ENCODE data around the gene ADAM23. TPM values are rescaled to one million over a fixed set of nuclear protein-coding genes. Genes with fewer than 3 reads are reported as not detected.

ADAM23 gene
- total and polyA plus RNA-seq, 8 donors, result 0.85 to 3.9 (median 1.4) TPM; not detected in 1

DNA sequence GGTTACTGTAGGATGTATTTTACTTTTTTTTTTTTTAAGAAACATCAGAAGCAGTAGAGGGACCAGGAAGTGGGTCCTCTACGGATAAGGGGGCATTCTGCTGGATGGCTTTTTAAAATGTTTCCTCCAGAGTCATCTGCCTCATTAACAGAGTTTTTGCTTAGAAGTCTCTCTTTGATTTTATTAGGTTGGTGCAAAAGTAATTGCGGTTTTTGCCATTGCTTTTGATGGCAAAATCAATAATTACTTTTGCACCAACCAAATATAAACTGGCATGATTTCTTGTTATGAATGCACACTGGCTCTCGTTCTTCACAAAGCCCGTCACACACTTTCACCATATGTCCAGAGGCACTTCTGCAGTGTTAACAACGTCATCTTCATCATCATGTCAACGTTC, 130.5 kb downstream of the ADAM23 start:
- H3K4me1 ChIP-seq, result no peaks in the 10 kb centered on the region
- peaks cover 0 to 10% (median 2%) of the 10 kb centered on the region in 4 donors for H3K9me3 ChIP-seq
- intact Hi-C loops (cut with DNase I; ENCODE audit: low total_unique reads), result no loop called here
- TF ChIP-seq POLR2A (IDR thresholded peaks at IDR 0.05) (no peak), EP300 (IDR thresholded peaks at IDR 0.05) (no peak), POLR2AphosphoS5 (IDR thresholded peaks at IDR 0.05) (no peak)
- TF ChIP-seq, protein P1, sequence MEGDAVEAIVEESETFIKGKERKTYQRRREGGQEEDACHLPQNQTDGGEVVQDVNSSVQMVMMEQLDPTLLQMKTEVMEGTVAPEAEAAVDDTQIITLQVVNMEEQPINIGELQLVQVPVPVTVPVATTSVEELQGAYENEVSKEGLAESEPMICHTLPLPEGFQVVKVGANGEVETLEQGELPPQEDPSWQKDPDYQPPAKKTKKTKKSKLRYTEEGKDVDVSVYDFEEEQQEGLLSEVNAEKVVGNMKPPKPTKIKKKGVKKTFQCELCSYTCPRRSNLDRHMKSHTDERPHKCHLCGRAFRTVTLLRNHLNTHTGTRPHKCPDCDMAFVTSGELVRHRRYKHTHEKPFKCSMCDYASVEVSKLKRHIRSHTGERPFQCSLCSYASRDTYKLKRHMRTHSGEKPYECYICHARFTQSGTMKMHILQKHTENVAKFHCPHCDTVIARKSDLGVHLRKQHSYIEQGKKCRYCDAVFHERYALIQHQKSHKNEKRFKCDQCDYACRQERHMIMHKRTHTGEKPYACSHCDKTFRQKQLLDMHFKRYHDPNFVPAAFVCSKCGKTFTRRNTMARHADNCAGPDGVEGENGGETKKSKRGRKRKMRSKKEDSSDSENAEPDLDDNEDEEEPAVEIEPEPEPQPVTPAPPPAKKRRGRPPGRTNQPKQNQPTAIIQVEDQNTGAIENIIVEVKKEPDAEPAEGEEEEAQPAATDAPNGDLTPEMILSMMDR (IDR thresholded peaks at IDR 0.05), result no peak
- no peak for DNase-seq
- WGBS, 5 donors, result 81 to 92% (median 85%) methylated on average over 6 of the region's 6 CpGs
- H3K36me3 ChIP-seq, result no peaks in the 10 kb centered on the region
- no peak overlapping the region for H3K27ac ChIP-seq
- H3K27me3 ChIP-seq, result no peaks in the 10 kb centered on the region
- H3K4me3 ChIP-seq, result no peak overlapping the region

DNA sequence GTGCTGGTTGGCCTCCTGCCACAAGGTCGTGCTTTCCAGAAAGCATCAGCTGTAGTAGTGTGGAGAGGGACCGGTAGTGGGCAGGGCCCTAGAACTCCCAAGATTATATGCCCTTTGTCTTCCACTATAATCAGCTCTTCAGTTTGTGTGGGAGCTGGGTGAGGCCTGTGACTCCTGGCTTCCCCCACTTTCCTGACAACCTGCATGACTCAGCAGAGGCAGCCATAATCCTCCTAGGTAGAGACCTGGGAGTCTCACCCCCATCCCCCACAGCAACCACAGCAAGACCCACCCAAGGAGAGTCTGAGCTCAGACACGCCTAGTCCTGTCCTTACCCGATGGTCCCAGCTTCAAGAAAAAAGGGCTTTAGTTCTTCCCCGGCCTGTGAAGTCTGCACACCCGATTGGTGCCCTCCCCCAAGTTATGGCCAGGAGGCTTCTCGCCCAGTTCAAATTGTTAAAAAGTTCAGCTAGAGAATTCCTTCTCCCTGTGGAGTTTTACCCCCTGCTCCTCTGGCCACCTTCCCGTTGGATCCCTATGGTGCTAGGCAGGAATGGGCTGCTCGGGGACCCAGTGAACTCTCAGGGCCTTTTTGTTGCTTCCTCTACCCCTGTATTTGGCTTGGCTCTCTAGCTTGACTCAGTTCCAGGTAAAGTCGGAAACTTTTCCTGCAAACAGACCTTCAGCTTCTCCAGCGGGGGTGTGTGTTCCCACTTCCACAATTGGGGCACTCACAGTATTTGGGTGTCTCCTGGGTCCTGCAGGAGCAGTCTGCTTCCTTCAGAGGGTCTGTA, 141.2 kb downstream of the ADAM23 start:
- 60 to 71% (median 65%) methylated on average over 11 of the region's 11 CpGs for WGBS, 5 donors

DNA sequence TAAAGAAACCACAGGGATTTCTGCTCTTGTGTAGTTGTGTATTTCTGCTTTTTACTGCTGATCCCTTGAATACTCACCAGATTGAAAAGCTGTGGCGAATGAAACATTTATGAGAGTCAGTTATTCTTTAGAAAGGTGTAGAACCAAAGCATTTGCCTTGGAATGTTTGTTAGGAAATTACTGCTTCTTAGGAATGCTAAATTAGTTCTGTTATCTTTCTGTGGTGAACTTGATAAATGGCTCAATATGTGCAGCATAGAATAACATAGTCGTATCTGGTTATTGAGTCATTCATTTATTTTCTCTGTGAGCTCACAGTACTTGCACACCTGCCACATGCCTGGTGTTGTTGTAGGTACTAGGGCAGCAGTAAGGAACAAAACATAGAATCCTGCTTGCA, 142.0 kb downstream of the ADAM23 start:
- H3K27ac ChIP-seq, result no peak overlapping the region
- H3K36me3 ChIP-seq, result no peaks in the 10 kb centered on the region
- H3K4me1 ChIP-seq, result no peaks in the 10 kb centered on the region
- DNase-seq, result peak in 1 of 2 donors; percentile 41
- no peaks in the 10 kb centered on the region for H3K27me3 ChIP-seq
- intact Hi-C loops (cut with DNase I; ENCODE audit: low total_unique reads), result no loop called here
- H3K4me3 ChIP-seq, result no peak overlapping the region
- WGBS, 5 donors, result 44 to 63% (median 47%) methylated on average over 2 of the region's 2 CpGs
- H3K9me3 ChIP-seq, result no peaks in the 10 kb centered on the region
- TF ChIP-seq POLR2A (IDR thresholded peaks at IDR 0.05) (no peak), POLR2AphosphoS5 (IDR thresholded peaks at IDR 0.05) (no peak)

More for the DNA sequence above, 141.2 kb downstream of the ADAM23 start:
- H3K27ac ChIP-seq, result no peak overlapping the region
- no peaks in the 10 kb centered on the region for H3K27me3 ChIP-seq
- H3K4me1 ChIP-seq, result no peaks in the 10 kb centered on the region
- no peaks in the 10 kb centered on the region for H3K36me3 ChIP-seq
- H3K9me3 ChIP-seq, result peaks cover 0 to 2% (median 0%) of the 10 kb centered on the region in 4 donors
- intact Hi-C loops (cut with DNase I; ENCODE audit: low total_unique reads), result no loop called here
- TF ChIP-seq, protein P1 (IDR thresholded peaks at IDR 0.05), result no peak
- no peak for TF ChIP-seq POLR2AphosphoS5 (IDR thresholded peaks at IDR 0.05)
- no peak for TF ChIP-seq EP300 (IDR thresholded peaks at IDR 0.05)
- TF ChIP-seq POLR2A (IDR thresholded peaks at IDR 0.05), result no peak
- peak in 1 of 2 donors; percentile 27 for DNase-seq
- H3K4me3 ChIP-seq, result no peak overlapping the region

DNA sequence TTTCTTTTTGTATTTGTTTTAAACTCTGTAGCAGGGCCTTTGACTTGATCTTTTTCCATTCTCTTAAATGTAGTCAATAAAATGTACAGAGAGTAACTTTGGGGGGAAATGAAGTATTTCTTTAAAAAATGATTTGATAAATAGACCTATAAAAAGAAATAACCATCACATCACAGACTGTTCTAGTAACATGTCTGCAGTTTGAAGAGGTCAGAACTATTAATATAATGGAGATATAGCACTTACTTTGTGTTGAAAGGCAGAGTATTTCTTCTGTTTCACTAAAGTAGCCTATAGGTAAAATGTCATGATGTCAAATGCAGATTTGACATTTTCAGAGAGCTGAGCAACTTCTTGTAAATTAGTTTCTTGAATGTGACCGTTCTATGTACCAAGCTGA, 143.3 kb downstream of the ADAM23 start:
- H3K27me3 ChIP-seq, result no peaks in the 10 kb centered on the region
- DNase-seq, result no peak

More for the DNA sequence above, 143.3 kb downstream of the ADAM23 start:
- TF ChIP-seq POLR2AphosphoS5 (IDR thresholded peaks at IDR 0.05) (no peak), EP300 (IDR thresholded peaks at IDR 0.05) (no peak), POLR2A (IDR thresholded peaks at IDR 0.05) (no peak)
- TF ChIP-seq, protein P1 (IDR thresholded peaks at IDR 0.05), result no peak
- intact Hi-C loops (cut with DNase I; ENCODE audit: low total_unique reads), result no loop called here
- no peak overlapping the region for H3K4me3 ChIP-seq
- H3K4me1 ChIP-seq, result no peaks in the 10 kb centered on the region
- 45 to 69% (median 62%) methylated on average over 1 of the region's 1 CpG for WGBS, 5 donors
- no peaks in the 10 kb centered on the region for H3K36me3 ChIP-seq
- H3K27ac ChIP-seq, result no peak overlapping the region
- no peaks in the 10 kb centered on the region for H3K9me3 ChIP-seq
